GM12878 (cell line): ENCODE measurements around the gene TYRO3. TPM values are rescaled to one million over a fixed set of nuclear protein-coding genes. Genes with fewer than 3 reads are reported as not detected.

Source experiments
- BCL3 ChIP-seq: IDR thresholded peaks from 2 replicates; pipeline ENCODE4 v1.6.1; 2011; ENCODE audit warnings: borderline replicate concordance, low read depth, mild to moderate bottlenecking, moderate library complexity, low read length; ENCODE audit not compliant: insufficient read depth, poor library complexity, severe bottlenecking
- CHD4 ChIP-seq: fragments of 200-600 bp; sonication (generic); IDR thresholded peaks from 2 replicates; pipeline ENCODE4 v1.6.1; 2016; ENCODE audit warnings: mild to moderate bottlenecking
- CREB1 ChIP-seq: IDR thresholded peaks from 2 replicates; pipeline ENCODE4 v1.6.1; 2012; ENCODE audit warnings: low read depth, mild to moderate bottlenecking, inconsistent platforms
- CUX1 ChIP-seq: IDR thresholded peaks from 2 replicates; pipeline ENCODE4 v1.6.1; 2012; ENCODE audit warnings: improper control_type of control experiment, low read depth, low read length; ENCODE audit not compliant: insufficient replicate concordance
- MYB ChIP-seq: fragments of 150-350 bp; IDR thresholded peaks from 2 replicates; pipeline ENCODE4 v1.6.1; 2014; ENCODE audit warnings: mild to moderate bottlenecking, low read depth, low read length, borderline replicate concordance
- SKIL ChIP-seq: fragments of 450-650 bp; IDR thresholded peaks from 2 replicates; pipeline ENCODE4 v1.6.1; 2017; ENCODE audit warnings: mild to moderate bottlenecking, low read depth, inconsistent platforms; ENCODE audit not compliant: poor library complexity, severe bottlenecking
- polyA plus RNA-seq, 11 experiments: library from polyadenylated mRNA; depleted of rRNA in 4 of 11; unstranded in 6 of 11; stranded (reverse) in 5 of 11; fragments of >200 nt; fragmentation: Nextera tagmentation in 4 of 11; fragmentation: Illumina TruSeq in 1 of 11; extraction: Ambion mirVana in 4 of 11; extraction: Trizol in 1 of 11; gene quantifications; 1 replicate in 1 of 11; 2 replicates in 10 of 11; pipeline versions ENCODE4 v1.2.1 to v1.2.3, GENCODE V29; 2011 to 2016; ENCODE audit warnings: inconsistent platforms in 2 of 11, missing spikeins in 2 of 11, low read depth in 1 of 11
- total RNA-seq, 4 experiments: library from RNA; depleted of rRNA in 3 of 4; stranded (reverse); fragments of >200 nt in 3 of 4; fragmentation: Illumina TruSeq in 1 of 4; extraction: Trizol in 1 of 4; gene quantifications; 2 replicates each; pipeline versions ENCODE4 v1.2.1 to v1.2.3, GENCODE V29; 2013 to 2021

TYRO3 gene
- total and polyA plus RNA-seq, 10 of the 15 experiments (the other 5 are each of a cell fraction or from before 2014, with no cell fraction given), result 0.06 to 0.28 (median 0.13) TPM; not detected in 4

GRCh38 chr15:41599061-41599460 is 40.0 kb downstream of the TYRO3 start (continued):
- TF ChIP-seq BCL3 (no peak), CREB1 (no peak), MYB (no peak), CUX1 (no peak), CHD4 (no peak), SKIL (no peak)
